ENCODE measurements around the gene MCOLN1.

The MCOLN1 gene

GRCh38 chr19:7522072-7522922, at the start of gene MCOLN1:
Gene MCOLN1, plus strand, starts transcription at chr19:7522624. Its CDS starts 127 bp downstream, at chr19:7522751.
- DNase-seq, result peak; percentile 97

GRCh38 chr19:7475665-7476064, 46.8 kb upstream of the MCOLN1 start:
- DNase-seq, result no peak

- DNase-seq, result no peak
Observed at GRCh38 chr19:7476241-7476640, 46.2 kb upstream of the MCOLN1 start.

- no peak for DNase-seq
Observed at GRCh38 chr19:7476777-7477494, 45.5 kb upstream of the MCOLN1 start.

- DNase-seq, result no peak
Observed at GRCh38 chr19:7477758-7478157, 44.7 kb upstream of the MCOLN1 start.

GRCh38 chr19:7478173-7478842, 44.1 kb upstream of the MCOLN1 start:
- DNase-seq, result no peak

- no peak for DNase-seq
Observed at GRCh38 chr19:7478843-7479227, 43.6 kb upstream of the MCOLN1 start.

- no peak for DNase-seq
Observed at GRCh38 chr19:7480222-7480969, 42.0 kb upstream of the MCOLN1 start.

GRCh38 chr19:7480970-7481255, 41.5 kb upstream of the MCOLN1 start:
- no peak for DNase-seq

GRCh38 chr19:7482584-7483439, 39.6 kb upstream of the MCOLN1 start:
- no peak for DNase-seq

- no peak for DNase-seq
Observed at GRCh38 chr19:7483720-7484201, 38.7 kb upstream of the MCOLN1 start.

GRCh38 chr19:7486923-7487322, 35.5 kb upstream of the MCOLN1 start:
- no peak for DNase-seq

GRCh38 chr19:7488736-7489353, 33.6 kb upstream of the MCOLN1 start, which contains the start of gene PEX11G:
Gene PEX11G, minus strand, starts transcription at chr19:7489035. Its CDS starts 25 bp downstream, at chr19:7489010.
- DNase-seq, result peak; percentile 36

GRCh38 chr19:7489609-7490044, 32.8 kb upstream of the MCOLN1 start:
- DNase-seq, result no peak

- no peak for DNase-seq
Observed at GRCh38 chr19:7492142-7492541, 30.3 kb upstream of the MCOLN1 start.

- no peak for DNase-seq
Observed at GRCh38 chr19:7492558-7492957, 29.9 kb upstream of the MCOLN1 start.

GRCh38 chr19:7494416-7495098, 27.9 kb upstream of the MCOLN1 start:
- DNase-seq, result no peak

- no peak for DNase-seq
Observed at GRCh38 chr19:7497292-7497691, 25.1 kb upstream of the MCOLN1 start.

GRCh38 chr19:7500811-7501450, 21.5 kb upstream of the MCOLN1 start:
- no peak for DNase-seq

- no peak for DNase-seq
Observed at GRCh38 chr19:7502552-7502951, 19.9 kb upstream of the MCOLN1 start.

All from amniotic stem cell (primary cell).